B cell (primary cell): ENCODE measurements around the gene BATF3. TPM values are rescaled to one million over a fixed set of nuclear protein-coding genes. Genes with fewer than 3 reads are reported as not detected.

ENCODE experiments used
- ATAC-seq: fragments of 200-7000 bp; cut with Tn5 transposase; one replicate; pipeline ENCODE4 v1.10.0; 2021; ENCODE audit warnings: low read depth, mild to moderate bottlenecking, moderate number of reproducible peaks, moderate library complexity
- CTCF ChIA-PET: fragments of 350-600 bp; sonication (Branson Sonifier 250); formaldehyde crosslinking; loops from one replicate; lab custom pipeline; 2021; ENCODE audit warnings: antibody characterized with exemption, inconsistent platforms; lab: Charles Lee
- POLR2A ChIA-PET: fragments of 350-600 bp; sonication (Branson Sonifier 250); formaldehyde crosslinking; loops from one replicate; lab custom pipeline; 2021; ENCODE audit warnings: antibody characterized with exemption; lab: Charles Lee
- DNase-seq: peaks from one replicate; pipeline ENCODE4 v3.0.0; 2013
- H2AFZ ChIP-seq: 2 replicates; pipeline ENCODE4 v1.6.1; 2012; ENCODE audit warnings: mild to moderate bottlenecking, low read depth, low read length; ENCODE audit not compliant: insufficient read depth, poor library complexity, severe bottlenecking
- H3K27ac ChIP-seq, 2 donors: 1 replicate in 1 of 2; 2 replicates in 1 of 2; pipeline ENCODE4 v1.5.1; 2012 to 2013; ENCODE audit warnings: low read length in 2 of 2, mild to moderate bottlenecking in 2 of 2, moderate library complexity in 1 of 2
- H3K27me3 ChIP-seq, 4 experiments: fragments of 200-600 bp in 1 of 4; sonication (generic) in 1 of 4; replicated peaks in 1 of 4; 1 replicate in 2 of 4; 2 replicates in 2 of 4; pipeline versions ENCODE4 v1.6.1 to v1.7.0; 2013 to 2016; ENCODE audit warnings: low read length in 3 of 4, mild to moderate bottlenecking in 2 of 4, mixed read lengths in 1 of 4, moderate library complexity in 1 of 4; ENCODE audit not compliant: insufficient read depth in 4 of 4, control insufficient read depth in 3 of 4; ENCODE audit errors: control extremely low read depth in 1 of 4
- H3K36me3 ChIP-seq, 2 experiments: replicated peaks in 1 of 2; 1 replicate in 1 of 2; 2 replicates in 1 of 2; pipeline versions ENCODE4 v1.6.1 to v1.7.1; 2013; ENCODE audit warnings: low read length in 1 of 2; ENCODE audit not compliant: insufficient read depth in 2 of 2, control insufficient read depth in 1 of 2; ENCODE audit errors: control extremely low read depth in 1 of 2, extremely low read depth in 1 of 2
- H3K4me1 ChIP-seq, 2 donors: fragments of 200-600 bp in 1 of 2; sonication (generic) in 1 of 2; 1 replicate in 1 of 2; 2 replicates in 1 of 2; pipeline versions ENCODE4 v1.5.1 to v1.6.1; 2013 to 2017; ENCODE audit warnings: low read length in 2 of 2; ENCODE audit not compliant: control insufficient read depth in 2 of 2, insufficient read depth in 2 of 2
- H3K4me2 ChIP-seq: replicated peaks from 2 replicates; pipeline ENCODE3; 2012; ENCODE audit warnings: mild to moderate bottlenecking, low read depth, low read length; ENCODE audit not compliant: poor library complexity, severe bottlenecking
- H3K4me3 ChIP-seq, 5 experiments: fragments of 200-600 bp in 1 of 5; sonication (generic) in 1 of 5; 1 replicate in 3 of 5; 2 replicates in 2 of 5; pipeline versions ENCODE4 v1.5.1 to v1.7.0; 2011 to 2016; ENCODE audit warnings: low read length in 4 of 5, mild to moderate bottlenecking in 4 of 5, low read depth in 2 of 5, control low read depth in 1 of 5, moderate library complexity in 1 of 5; ENCODE audit not compliant: insufficient read depth in 1 of 5; ENCODE audit errors: control extremely low read depth in 1 of 5, extremely low read depth in 1 of 5
- H3K79me2 ChIP-seq: fragments of 200-600 bp; sonication (generic); one replicate; pipeline ENCODE4 v1.6.0; 2016; ENCODE audit warnings: low read length; ENCODE audit not compliant: control insufficient read depth, insufficient read depth
- H3K9ac ChIP-seq: fragments of 200-600 bp; sonication (generic); 2 replicates; pipeline ENCODE4 v1.6.1; 2017; ENCODE audit warnings: mild to moderate bottlenecking, low read length, moderate library complexity
- H3K9me3 ChIP-seq, 3 donors: one replicate each; pipeline versions ENCODE4 v1.6.1 to v1.7.1; 2013; ENCODE audit warnings: low read length in 2 of 3; ENCODE audit not compliant: control insufficient read depth in 2 of 3, insufficient read depth in 1 of 3; ENCODE audit errors: control extremely low read depth in 1 of 3
- H4K20me1 ChIP-seq: 2 replicates; pipeline ENCODE4 v1.6.0; 2012; ENCODE audit warnings: mild to moderate bottlenecking, low read length; ENCODE audit not compliant: insufficient read depth, control insufficient read depth, poor library complexity, severe bottlenecking
- H3K27ac Mint-ChIP-seq: one replicate; pipeline ENCODE4 v1.8.0; 2021; ENCODE audit warnings: mixed read lengths
- H3K27me3 Mint-ChIP-seq: one replicate; pipeline ENCODE4 v1.8.0; 2021; ENCODE audit warnings: mixed read lengths
- H3K4me1 Mint-ChIP-seq: one replicate; pipeline ENCODE4 v1.8.0; 2021; ENCODE audit warnings: mixed read lengths
- H3K4me3 Mint-ChIP-seq: one replicate; pipeline ENCODE4 v1.8.0; 2021; ENCODE audit warnings: mixed read lengths
- H3K9me3 Mint-ChIP-seq: one replicate; pipeline ENCODE4 v1.8.0; 2022; ENCODE audit warnings: mixed read lengths; ENCODE audit not compliant: insufficient read depth
- CTCF ChIP-seq: fragments of 200-600 bp; IDR thresholded peaks from one replicate; pipeline ENCODE4 v1.8.0; 2022; ENCODE audit warnings: antibody characterized with exemption, mild to moderate bottlenecking
- EZH2 ChIP-seq: IDR thresholded peaks from 2 replicates; pipeline ENCODE4 v1.6.1; 2012; ENCODE audit warnings: borderline replicate concordance, low read depth, mild to moderate bottlenecking, moderate library complexity, low read length; ENCODE audit not compliant: insufficient read depth, poor library complexity, severe bottlenecking
- WGBS: methylation state at CpG from one replicate; pipeline ENCODE4 v1.1.5; 2013; ENCODE audit warnings: missing lambda C conversion rate; ENCODE audit not compliant: insufficient coverage; 5-methylcytosine and 5-hydroxymethylcytosine counted together
- intact Hi-C: fragments of 100-400 bp; cut with micrococcal nuclease; formaldehyde crosslinking; loops from one replicate; pipeline ENCODE4 v1.10.0; 2022
- polyA plus RNA-seq: library from polyadenylated mRNA; depleted of rRNA; stranded (reverse); fragments of >200 nt; gene quantifications from 2 replicates; pipeline ENCODE4 v1.2.3, GENCODE V29; 2012
- total RNA-seq, 2 donors: library from RNA; stranded (reverse); fragments of 120-200 nt in 1 of 2; gene quantifications; 1 replicate in 1 of 2; 2 replicates in 1 of 2; pipeline versions ENCODE4 v1.2.3 to v1.2.4, GENCODE V29; 2013 to 2022

Gene BATF3
- total and polyA plus RNA-seq, 2 donors (not counting 1 experiment from before 2014, with no cell fraction given) = 0.36 to 1.9 TPM

- Histone ChIP-seq H2AFZ (no peak overlapping the region), H3K4me3 (no peak overlapping the region), H4K20me1 (peaks cover 13% of the 10 kb centered on the region), H3K9me3 (no peaks in the 10 kb centered on the region), H3K27me3 (no peaks in the 10 kb centered on the region), H3K79me2 (peaks cover 55% of the 10 kb centered on the region), H3K36me3 (peaks cover 0 to 1% of the 10 kb centered on the region in 2 experiments), H3K4me1 (peaks cover 6 to 9% of the 10 kb centered on the region in 2 donors), H3K9ac (no peak overlapping the region), H3K4me2 (no peak overlapping the region), H3K27ac (no peak overlapping the region)
- Mint-ChIP-seq H3K4me3 (no peak overlapping the region), H3K27me3 (no peaks in the 10 kb centered on the region), H3K9me3 (no peaks in the 10 kb centered on the region), H3K4me1 (peaks cover 9% of the 10 kb centered on the region), H3K27ac (no peak overlapping the region)
- DNase-seq (no peak), ATAC-seq (no peak)
- CTCF ChIA-PET = interaction anchor here (1.5 kb wide), 1 partner anchor 290 kb away, joined by 4 read pairs; no protein-coding TSS in a partner anchor
- intact Hi-C loops = no loop called here
- POLR2A ChIA-PET = no interaction called here
- no peak for TF ChIP-seq EZH2
- TF ChIP-seq CTCF = no peak
These were observed 45.7 kb upstream of the BATF3 start for GRCh38 chr1:212745303-212745702.

- H3K79me2 ChIP-seq = peaks cover 44% of the 10 kb centered on the region
- intact Hi-C loops = no loop called here
- H3K4me1 Mint-ChIP-seq = peaks cover 4% of the 10 kb centered on the region
These were observed 44.3 kb upstream of the BATF3 start for GRCh38 chr1:212743901-212744475.

More at GRCh38 chr1:212743901-212744475, 44.3 kb upstream of the BATF3 start:
- WGBS = 89% methylated on average over 4 of the region's 4 CpGs
- Mint-ChIP-seq H3K4me3 (no peak overlapping the region), H3K27me3 (no peaks in the 10 kb centered on the region), H3K9me3 (no peaks in the 10 kb centered on the region), H3K27ac (no peak overlapping the region)
- TF ChIP-seq EZH2 (no peak), CTCF (no peak)
- ATAC-seq = no peak
- peaks cover 1 to 2% of the 10 kb centered on the region in 2 experiments for H3K36me3 ChIP-seq
- no peak overlapping the region for H3K9ac ChIP-seq
- no peak overlapping the region for H3K4me2 ChIP-seq
- no peaks in the 10 kb centered on the region for H3K27me3 ChIP-seq
- no peaks in the 10 kb centered on the region for H3K9me3 ChIP-seq
- CTCF ChIA-PET = interaction anchor here (1.5 kb wide), 1 partner anchor 288 kb away, joined by 4 read pairs; no protein-coding TSS in a partner anchor
- no peak overlapping the region for H3K4me3 ChIP-seq
- H2AFZ ChIP-seq = no peak overlapping the region
- no peaks in the 10 kb centered on the region for H3K4me1 ChIP-seq
- POLR2A ChIA-PET = interaction anchor here (0.6 kb wide), 1 partner anchor 274 kb away, joined by 3 read pairs; no protein-coding TSS in a partner anchor
- H3K27ac ChIP-seq = no peak overlapping the region
- no peak for DNase-seq
- peaks cover 15% of the 10 kb centered on the region for H4K20me1 ChIP-seq
